NCI-H460 (cell line): ENCODE measurements around the gene CYTIP. TPM values are rescaled to one million over a fixed set of nuclear protein-coding genes. Genes with fewer than 3 reads are reported as not detected.
"Not testable (repeated sequence)": the region's sequence is repeated elsewhere in the genome, so short reads cannot be mapped to it uniquely, and the experiment has no call there.

Source experiments
- DNase-seq: peaks from one replicate; pipeline ENCODE4 v3.0.0-alpha.2; 2016; ENCODE audit warnings: low read depth; ENCODE audit errors: extremely low read depth
- total RNA-seq: library from RNA; depleted of rRNA; stranded (reverse); fragments of >200 nt; shearing (Covaris generic); gene quantifications from 2 replicates; pipeline ENCODE4 v1.2.3, GENCODE V29; 2014; rRNA removed

Gene CYTIP
- total RNA-seq, 1 experiment from 2014 or later: 1.9 TPM

DNA sequence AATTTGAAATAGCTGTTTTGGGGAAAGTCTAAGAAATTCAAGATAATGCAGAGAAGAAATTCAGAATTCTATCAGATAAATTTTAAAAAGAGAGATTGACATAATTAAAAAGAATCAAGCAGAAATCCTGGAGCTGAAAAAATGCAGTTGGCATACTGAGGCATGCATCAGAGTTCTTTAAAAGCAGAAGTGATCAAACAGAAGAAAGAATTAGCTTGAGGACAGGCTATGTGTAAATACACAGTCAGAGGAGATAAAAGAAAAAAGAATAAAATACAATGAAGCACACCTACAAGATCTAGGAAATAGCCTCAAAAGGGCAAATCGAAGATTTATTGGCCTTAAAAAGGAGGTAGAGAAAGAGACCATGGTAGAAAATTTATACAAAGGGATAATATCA is 57.1 kb downstream of the CYTIP start:
- DNase-seq: no peak

DNA sequence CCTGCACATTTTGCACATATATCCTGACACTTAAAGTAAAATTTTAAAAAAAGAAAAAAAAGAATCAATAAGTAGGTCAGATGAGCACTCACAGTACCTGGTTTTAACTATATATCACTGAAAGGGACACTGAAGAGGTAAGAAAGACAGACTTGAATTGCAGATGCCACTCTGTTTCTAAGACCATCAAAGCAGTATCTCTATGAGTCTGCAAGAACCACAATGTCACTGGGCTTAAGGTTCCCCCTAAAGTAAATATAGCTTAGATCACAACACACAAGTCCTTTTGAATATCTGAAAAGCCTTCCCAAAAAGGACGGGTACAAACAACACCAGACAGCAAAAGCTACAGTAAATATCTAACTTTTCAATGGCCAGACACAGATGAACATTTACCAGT is 57.6 kb downstream of the CYTIP start:
- DNase-seq: no peak

DNA sequence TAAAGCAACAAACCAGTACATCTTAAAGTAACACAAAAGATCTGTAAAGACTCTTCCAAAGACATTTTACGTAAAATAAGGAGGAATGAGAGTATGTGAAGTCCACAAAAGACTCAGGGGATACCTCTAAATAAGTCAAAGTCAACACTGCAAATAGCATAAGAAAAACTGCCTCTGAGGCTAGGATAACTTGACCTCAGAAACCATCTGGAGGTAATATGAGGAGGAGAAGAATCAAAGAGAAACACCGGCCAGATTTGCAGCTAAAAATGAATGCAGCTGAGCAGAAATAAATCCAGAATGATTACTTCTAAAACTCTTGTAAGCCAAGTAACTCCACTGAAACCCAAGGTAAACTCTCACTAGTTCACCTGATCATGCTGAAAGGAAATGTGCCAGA is 66.0 kb downstream of the CYTIP start:
- no peak for DNase-seq

DNA sequence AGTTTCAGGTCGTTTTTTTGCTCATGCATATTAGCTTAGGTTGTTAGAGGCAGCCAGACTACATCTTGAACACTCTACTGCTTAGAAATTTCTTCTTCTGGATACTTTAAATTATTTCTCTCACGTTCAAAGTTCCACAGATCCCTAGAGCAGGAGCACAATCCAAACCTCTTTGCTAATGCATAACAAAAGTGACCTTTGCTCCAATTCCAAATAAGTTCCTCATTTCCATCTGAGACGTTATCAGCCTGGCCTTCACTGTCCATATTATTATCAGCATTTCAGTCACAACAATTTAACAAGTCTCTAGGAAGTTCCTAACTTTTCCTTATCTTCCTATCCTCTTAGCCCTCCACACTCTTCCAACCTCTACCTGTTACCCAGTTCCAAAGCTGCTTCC is 67.8 kb downstream of the CYTIP start:
- DNase-seq: no peak

DNA sequence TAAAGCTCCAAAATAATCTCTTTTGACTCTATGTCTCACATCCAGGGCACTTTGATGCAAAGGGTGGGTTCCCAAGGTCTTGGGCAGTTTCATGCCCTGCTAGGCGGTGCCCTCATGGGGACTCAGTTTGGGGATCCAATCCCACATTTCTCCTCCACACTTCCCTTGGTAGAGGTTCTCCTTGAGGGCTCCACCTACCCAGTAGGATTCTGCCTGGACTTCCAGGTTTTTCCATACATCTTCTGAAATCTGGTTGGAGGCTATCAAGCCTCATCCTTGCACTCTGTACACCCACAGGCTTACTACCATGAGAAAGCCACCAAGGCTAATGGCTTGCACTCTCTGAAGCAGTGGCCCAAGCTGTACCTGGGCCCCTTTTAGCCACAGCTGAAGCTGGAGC is 68.5 kb downstream of the CYTIP start:
- no peak for DNase-seq

DNA sequence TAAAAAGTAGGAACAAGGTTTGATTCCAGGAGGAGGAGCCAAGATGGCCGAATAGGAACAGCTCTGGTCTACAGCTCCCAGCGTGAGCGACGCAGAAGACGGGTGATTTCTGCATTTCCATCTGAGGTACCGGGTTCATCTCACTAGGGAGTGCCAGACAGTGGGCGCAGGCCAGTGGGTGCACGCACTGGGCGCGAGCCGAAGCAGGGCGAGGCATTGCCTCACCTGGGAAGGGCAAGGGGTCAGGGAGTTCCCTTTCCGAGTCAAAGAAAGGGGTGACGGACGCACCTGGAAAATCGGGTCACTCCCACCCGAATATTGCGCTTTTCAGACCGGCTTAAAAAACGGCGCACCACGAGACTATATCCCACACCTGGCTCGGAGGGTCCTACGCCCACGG is 75.4 kb downstream of the CYTIP start:
- DNase-seq: not testable (repeated sequence)

DNA sequence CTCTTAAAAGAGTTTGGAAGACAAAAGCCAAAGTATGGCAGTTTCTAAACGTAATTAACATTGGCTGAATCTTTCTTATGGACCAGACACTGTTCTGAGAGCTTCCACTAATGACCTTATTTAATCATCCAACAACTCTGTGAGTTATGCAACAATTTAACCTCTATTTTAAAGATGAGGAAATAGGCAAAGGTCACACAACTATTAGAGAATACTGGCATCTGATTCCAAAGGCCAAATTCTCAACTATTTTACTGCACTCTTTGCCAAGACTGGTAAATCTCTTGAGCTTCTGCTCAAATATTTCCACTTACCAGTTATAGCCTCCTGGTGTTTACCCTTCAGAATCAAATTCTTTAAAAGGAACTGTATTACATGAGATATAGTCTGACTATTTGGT is 76.2 kb downstream of the CYTIP start:
- no peak for DNase-seq

Other genes starting within 250 kb of the CYTIP start
- 2.2 and 3.0 TPM in 2 replicates for gene GALNT5, start 186.4 kb downstream of the CYTIP start, total RNA-seq
- not detected in 2 replicates for gene ERMN, start 118.3 kb downstream of the CYTIP start, total RNA-seq
- 3.6 and 3.7 TPM in 2 replicates for gene ACVR1C, start 184.8 kb upstream of the CYTIP start, total RNA-seq